Natural killer cell (primary cell): ENCODE data around the gene RAB31. TPM values are rescaled to one million over a fixed set of nuclear protein-coding genes. Genes with fewer than 3 reads are reported as not detected.

Experiments used
- ATAC-seq, 3 donors: fragments of 150-1000 bp in 2 of 3; fragments of 200-7000 bp in 1 of 3; cut with Tn5 transposase; 1 replicate in 1 of 3; 2 replicates in 2 of 3; pipeline ENCODE4 v1.10.0; 2021; ENCODE audit warnings: mild to moderate bottlenecking in 2 of 3, moderate library complexity in 2 of 3
- DNase-seq, 2 donors: peaks; one replicate each; pipeline versions ENCODE4 v3.0.0 to v3.0.0-alpha.2; 2013 to 2021; ENCODE audit warnings: mixed read lengths in 1 of 2
- H3K27ac ChIP-seq: one replicate; pipeline ENCODE4 v1.5.1; 2013; ENCODE audit warnings: mild to moderate bottlenecking, low read length
- H3K27me3 ChIP-seq: one replicate; pipeline ENCODE4 v1.6.1; 2013; ENCODE audit warnings: low read length; ENCODE audit not compliant: control insufficient read depth, insufficient read depth
- H3K36me3 ChIP-seq: one replicate; pipeline ENCODE4 v1.6.1; 2013; ENCODE audit warnings: low read length; ENCODE audit not compliant: control insufficient read depth, insufficient read depth
- H3K4me1 ChIP-seq: one replicate; pipeline ENCODE4 v1.6.1; 2013; ENCODE audit warnings: low read length; ENCODE audit not compliant: control insufficient read depth, insufficient read depth
- H3K4me3 ChIP-seq: one replicate; pipeline ENCODE4 v1.5.1; 2013; ENCODE audit warnings: low read length
- H3K9me3 ChIP-seq: one replicate; pipeline ENCODE4 v1.6.1; 2013; ENCODE audit warnings: low read length; ENCODE audit not compliant: control insufficient read depth, insufficient read depth
- H3K27ac Mint-ChIP-seq, 2 donors: one replicate each; pipeline ENCODE4 v1.8.0; 2022; ENCODE audit warnings: mild to moderate bottlenecking in 2 of 2, mixed read lengths in 2 of 2, moderate library complexity in 1 of 2
- H3K27me3 Mint-ChIP-seq, 2 donors: one replicate each; pipeline ENCODE4 v1.8.0; 2022; ENCODE audit warnings: low read depth in 2 of 2, mixed read lengths in 2 of 2
- H3K36me3 Mint-ChIP-seq: one replicate; pipeline ENCODE4 v1.8.0; 2022; ENCODE audit warnings: mixed read lengths
- H3K4me1 Mint-ChIP-seq, 2 donors: one replicate each; pipeline ENCODE4 v1.8.0; 2022; ENCODE audit warnings: mixed read lengths in 2 of 2
- H3K4me3 Mint-ChIP-seq: one replicate; pipeline ENCODE4 v1.8.0; 2022; ENCODE audit warnings: mild to moderate bottlenecking, moderate library complexity, mixed read lengths
- H3K9me3 Mint-ChIP-seq, 2 donors: one replicate each; pipeline ENCODE4 v1.8.0; 2022; ENCODE audit warnings: mixed read lengths in 2 of 2
- WGBS: methylation state at CpG from one replicate; pipeline ENCODE4 v1.1.7; 2013; ENCODE audit warnings: missing lambda C conversion rate; ENCODE audit not compliant: insufficient coverage; 5-methylcytosine and 5-hydroxymethylcytosine counted together
- intact Hi-C: fragments of 100-400 bp; cut with micrococcal nuclease; formaldehyde crosslinking; loops from one replicate; pipeline ENCODE4 v1.14.2; 2022
- total RNA-seq, 4 donors: library from RNA; stranded (reverse); fragments of 120-200 nt in 1 of 4; gene quantifications; one replicate each; pipeline versions ENCODE4 v1.2.3 to v1.2.4, GENCODE V29; 2013 to 2022
- TF ChIP-seq, protein P1 (sequence below): fragments of 200-600 bp; IDR thresholded peaks from one replicate; pipeline ENCODE4 v1.8.0; 2022; ENCODE audit warnings: antibody characterized with exemption

The RAB31 gene
- total RNA-seq, 3 donors from 2014 or later (not counting 1 experiment from before 2014, with no cell fraction given): 5.3 to 26.1 (median 9.9) TPM

DNA sequence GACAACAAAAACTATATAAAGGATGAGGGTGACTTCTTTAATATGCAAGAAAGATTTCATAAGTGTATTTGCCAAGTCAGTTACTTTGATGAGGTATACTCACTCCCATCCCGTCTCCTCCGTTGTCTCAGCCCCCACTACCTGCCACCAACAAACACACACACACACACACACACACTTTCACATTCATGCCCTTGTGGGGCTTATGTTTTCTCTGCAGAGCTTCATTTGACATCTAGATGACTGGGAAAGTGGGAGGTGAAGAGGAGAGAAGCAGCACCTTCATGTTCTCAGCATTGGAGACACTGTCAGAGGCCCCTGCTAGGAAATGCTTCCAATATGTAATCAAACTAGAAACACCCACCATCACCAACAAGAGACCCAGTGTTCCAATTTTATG, 155.2 kb downstream of the RAB31 start:
- Mint-ChIP-seq H3K27ac (no peak overlapping the region), H3K27me3 (peaks cover 0 to 9% of the 10 kb centered on the region in 2 donors), H3K4me1 (no peaks in the 10 kb centered on the region), H3K4me3 (no peak overlapping the region), H3K36me3 (peaks cover 11% of the 10 kb centered on the region), H3K9me3 (peaks cover 4 to 9% of the 10 kb centered on the region in 2 donors)
- ATAC-seq (no peak), DNase-seq (no peak)
- Histone ChIP-seq H3K4me3 (no peak overlapping the region), H3K9me3 (peaks cover 15% of the 10 kb centered on the region), H3K27me3 (no peaks in the 10 kb centered on the region), H3K36me3 (no peaks in the 10 kb centered on the region), H3K4me1 (no peaks in the 10 kb centered on the region), H3K27ac (no peak overlapping the region)
- intact Hi-C loops: no loop called here
- WGBS: 31% methylated on average over 2 of the region's 2 CpGs
- TF ChIP-seq, protein P1, sequence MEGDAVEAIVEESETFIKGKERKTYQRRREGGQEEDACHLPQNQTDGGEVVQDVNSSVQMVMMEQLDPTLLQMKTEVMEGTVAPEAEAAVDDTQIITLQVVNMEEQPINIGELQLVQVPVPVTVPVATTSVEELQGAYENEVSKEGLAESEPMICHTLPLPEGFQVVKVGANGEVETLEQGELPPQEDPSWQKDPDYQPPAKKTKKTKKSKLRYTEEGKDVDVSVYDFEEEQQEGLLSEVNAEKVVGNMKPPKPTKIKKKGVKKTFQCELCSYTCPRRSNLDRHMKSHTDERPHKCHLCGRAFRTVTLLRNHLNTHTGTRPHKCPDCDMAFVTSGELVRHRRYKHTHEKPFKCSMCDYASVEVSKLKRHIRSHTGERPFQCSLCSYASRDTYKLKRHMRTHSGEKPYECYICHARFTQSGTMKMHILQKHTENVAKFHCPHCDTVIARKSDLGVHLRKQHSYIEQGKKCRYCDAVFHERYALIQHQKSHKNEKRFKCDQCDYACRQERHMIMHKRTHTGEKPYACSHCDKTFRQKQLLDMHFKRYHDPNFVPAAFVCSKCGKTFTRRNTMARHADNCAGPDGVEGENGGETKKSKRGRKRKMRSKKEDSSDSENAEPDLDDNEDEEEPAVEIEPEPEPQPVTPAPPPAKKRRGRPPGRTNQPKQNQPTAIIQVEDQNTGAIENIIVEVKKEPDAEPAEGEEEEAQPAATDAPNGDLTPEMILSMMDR: no peak

- WGBS: 91% methylated on average over 6 of the region's 7 CpGs
- DNase-seq: no peak
Observed at GRCh38 chr18:9865764-9866490, 157.8 kb downstream of the RAB31 start.

GRCh38 chr18:9866627-9867026, 158.5 kb downstream of the RAB31 start:
- Mint-ChIP-seq H3K27ac (no peak overlapping the region), H3K4me1 (no peaks in the 10 kb centered on the region), H3K4me3 (no peak overlapping the region), H3K36me3 (peaks cover 11% of the 10 kb centered on the region), H3K9me3 (peaks cover 4 to 9% of the 10 kb centered on the region in 2 donors), H3K27me3 (peaks cover 12 to 16% of the 10 kb centered on the region in 2 donors)
- no peak overlapping the region for H3K4me3 ChIP-seq
- H3K27ac ChIP-seq: no peak overlapping the region
- no peaks in the 10 kb centered on the region for H3K36me3 ChIP-seq
- DNase-seq (no peak), ATAC-seq (no peak)
- TF ChIP-seq, protein P1: no peak
- H3K4me1 ChIP-seq: no peaks in the 10 kb centered on the region
- intact Hi-C loops: no loop called here
- WGBS: 92% methylated on average over 3 of the region's 3 CpGs
- peaks cover 3% of the 10 kb centered on the region for H3K27me3 ChIP-seq
- H3K9me3 ChIP-seq: peaks cover 15% of the 10 kb centered on the region

More at GRCh38 chr18:9865764-9866490, 157.8 kb downstream of the RAB31 start:
- no peaks in the 10 kb centered on the region for H3K4me1 ChIP-seq
- Mint-ChIP-seq H3K27ac (no peak overlapping the region), H3K27me3 (peaks cover 5 to 13% of the 10 kb centered on the region in 2 donors), H3K9me3 (peaks cover 4 to 9% of the 10 kb centered on the region in 2 donors), H3K4me3 (no peak overlapping the region), H3K36me3 (peaks cover 11% of the 10 kb centered on the region), H3K4me1 (no peaks in the 10 kb centered on the region)
- intact Hi-C loops: no loop called here
- ATAC-seq: no peak
- TF ChIP-seq, protein P1: no peak
- no peak overlapping the region for H3K4me3 ChIP-seq
- H3K9me3 ChIP-seq: peaks cover 15% of the 10 kb centered on the region
- H3K27ac ChIP-seq: no peak overlapping the region
- H3K36me3 ChIP-seq: no peaks in the 10 kb centered on the region
- peaks cover 3% of the 10 kb centered on the region for H3K27me3 ChIP-seq
